WERI-Rb-1 (cell line): ENCODE measurements around the gene TRIM9.

Experiments
- DNase-seq: peaks from one replicate; pipeline ENCODE4 v3.0.0-alpha.2; 2020
- H3K27ac ChIP-seq: fragments of 250-450 bp; sonication (Bioruptor Pico); 2 replicates; pipeline ENCODE4 v1.5.1; 2020; ENCODE audit warnings: mild to moderate bottlenecking, moderate library complexity
- H3K27me3 ChIP-seq: fragments of 250-450 bp; sonication (Bioruptor Pico); 2 replicates; pipeline ENCODE4 v1.5.1; 2021; ENCODE audit warnings: mild to moderate bottlenecking, low read depth, moderate library complexity; ENCODE audit not compliant: insufficient read depth, severe bottlenecking
- H3K36me3 ChIP-seq: fragments of 250-450 bp; sonication (Bioruptor Pico); 2 replicates; pipeline ENCODE4 v1.5.1; 2020; ENCODE audit warnings: mild to moderate bottlenecking, moderate library complexity
- H3K4me3 ChIP-seq: 2 replicates; pipeline ENCODE4 v1.5.1; 2011; ENCODE audit warnings: low read depth, mild to moderate bottlenecking, control low read depth, low read length
- H3K9me3 ChIP-seq: fragments of 250-450 bp; sonication (Bioruptor Pico); 2 replicates; pipeline ENCODE4 v1.5.1; 2021; ENCODE audit warnings: mild to moderate bottlenecking, moderate library complexity; ENCODE audit not compliant: severe bottlenecking
- TF ChIP-seq, protein P1 (sequence below): IDR thresholded peaks from 2 replicates; pipeline ENCODE4 v1.5.1; 2011; ENCODE audit warnings: low read depth, mild to moderate bottlenecking, control low read depth, inconsistent platforms, low read length

TRIM9 gene

DNA sequence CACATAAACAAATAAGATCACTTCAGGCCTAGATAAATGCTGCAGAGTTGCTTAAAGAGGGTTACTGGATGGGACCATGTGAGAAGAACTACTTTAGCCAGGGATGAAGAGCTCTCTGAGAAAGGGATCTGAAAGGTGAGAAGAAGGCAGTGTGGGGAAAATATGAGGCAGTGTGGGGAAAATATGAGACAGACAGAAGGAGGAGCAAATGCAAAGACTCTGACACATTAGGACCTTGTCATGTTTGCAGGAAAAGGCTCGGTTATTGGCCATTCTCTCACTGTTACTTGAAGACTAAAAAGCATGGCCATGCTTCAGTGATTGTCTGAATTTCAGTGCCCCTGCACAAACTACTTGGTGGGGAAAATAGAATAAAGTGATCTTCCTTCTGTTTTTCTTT is 22.7 kb upstream of the TRIM9 start:
- TF ChIP-seq, protein P1, sequence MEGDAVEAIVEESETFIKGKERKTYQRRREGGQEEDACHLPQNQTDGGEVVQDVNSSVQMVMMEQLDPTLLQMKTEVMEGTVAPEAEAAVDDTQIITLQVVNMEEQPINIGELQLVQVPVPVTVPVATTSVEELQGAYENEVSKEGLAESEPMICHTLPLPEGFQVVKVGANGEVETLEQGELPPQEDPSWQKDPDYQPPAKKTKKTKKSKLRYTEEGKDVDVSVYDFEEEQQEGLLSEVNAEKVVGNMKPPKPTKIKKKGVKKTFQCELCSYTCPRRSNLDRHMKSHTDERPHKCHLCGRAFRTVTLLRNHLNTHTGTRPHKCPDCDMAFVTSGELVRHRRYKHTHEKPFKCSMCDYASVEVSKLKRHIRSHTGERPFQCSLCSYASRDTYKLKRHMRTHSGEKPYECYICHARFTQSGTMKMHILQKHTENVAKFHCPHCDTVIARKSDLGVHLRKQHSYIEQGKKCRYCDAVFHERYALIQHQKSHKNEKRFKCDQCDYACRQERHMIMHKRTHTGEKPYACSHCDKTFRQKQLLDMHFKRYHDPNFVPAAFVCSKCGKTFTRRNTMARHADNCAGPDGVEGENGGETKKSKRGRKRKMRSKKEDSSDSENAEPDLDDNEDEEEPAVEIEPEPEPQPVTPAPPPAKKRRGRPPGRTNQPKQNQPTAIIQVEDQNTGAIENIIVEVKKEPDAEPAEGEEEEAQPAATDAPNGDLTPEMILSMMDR = no peak
- Histone ChIP-seq H3K9me3 (no peaks in the 10 kb centered on the region), H3K36me3 (no peaks in the 10 kb centered on the region), H3K27me3 (no peaks in the 10 kb centered on the region), H3K27ac (no peak overlapping the region), H3K4me3 (no peak overlapping the region)
- DNase-seq = no peak

DNA sequence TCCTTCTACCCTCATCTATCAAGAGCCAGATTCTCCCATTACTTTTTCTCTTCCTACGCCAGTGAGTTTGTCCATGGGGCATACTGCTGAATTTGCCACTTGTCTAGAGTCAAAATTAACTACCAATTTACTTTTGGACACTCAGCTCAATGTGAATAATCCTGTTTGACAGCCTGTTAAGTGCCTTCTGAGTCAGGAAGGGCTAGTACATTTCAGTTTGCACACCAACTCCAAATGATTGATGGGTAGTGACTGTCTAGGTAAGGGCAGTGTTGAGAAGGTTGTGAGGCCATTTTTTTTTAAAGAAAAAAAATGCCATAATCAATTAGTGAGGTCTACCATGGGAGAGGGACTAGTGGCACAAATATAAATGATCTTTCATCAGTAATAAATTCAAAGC is 21.8 kb upstream of the TRIM9 start:
- Histone ChIP-seq H3K9me3 (no peaks in the 10 kb centered on the region), H3K27me3 (no peaks in the 10 kb centered on the region), H3K4me3 (no peak overlapping the region), H3K36me3 (no peaks in the 10 kb centered on the region), H3K27ac (no peak overlapping the region)
- TF ChIP-seq, protein P1 = no peak
- DNase-seq = no peak

DNA sequence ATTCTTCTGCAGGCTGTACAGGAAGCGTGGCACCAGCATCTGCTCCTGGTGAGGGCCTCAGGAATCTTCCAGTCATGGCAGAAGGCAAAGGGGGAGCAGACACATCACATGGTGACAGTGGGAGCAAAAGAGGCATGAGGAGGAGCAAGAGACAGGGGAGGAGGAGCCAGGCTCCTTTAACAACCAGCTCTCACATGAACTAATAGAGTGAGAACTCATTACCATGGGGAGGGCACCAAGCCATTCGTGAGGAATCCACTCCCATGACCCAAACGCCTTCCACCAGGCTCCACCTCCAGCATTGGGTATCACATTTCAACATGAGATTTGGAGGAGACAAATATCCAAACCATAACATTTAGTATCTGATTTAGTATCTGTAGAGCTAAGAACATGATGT is 14.7 kb upstream of the TRIM9 start:
- no peak overlapping the region for H3K27ac ChIP-seq
- TF ChIP-seq, protein P1 = no peak
- no peak for DNase-seq
- H3K9me3 ChIP-seq = no peaks in the 10 kb centered on the region
- no peak overlapping the region for H3K4me3 ChIP-seq
- H3K36me3 ChIP-seq = no peaks in the 10 kb centered on the region
- no peaks in the 10 kb centered on the region for H3K27me3 ChIP-seq

GRCh38 chr14:51107801-51108200 is 12.9 kb upstream of the TRIM9 start:
- no peaks in the 10 kb centered on the region for H3K9me3 ChIP-seq
- H3K27me3 ChIP-seq = no peaks in the 10 kb centered on the region
- no peak for DNase-seq
- TF ChIP-seq, protein P1 = no peak
- no peak overlapping the region for H3K27ac ChIP-seq
- H3K4me3 ChIP-seq = no peak overlapping the region
- no peaks in the 10 kb centered on the region for H3K36me3 ChIP-seq

GRCh38 chr14:51104467-51104866 is 9.6 kb upstream of the TRIM9 start:
- no peak for DNase-seq
- H3K27ac ChIP-seq = no peak overlapping the region
- H3K27me3 ChIP-seq = no peaks in the 10 kb centered on the region
- H3K9me3 ChIP-seq = no peaks in the 10 kb centered on the region
- no peak overlapping the region for H3K4me3 ChIP-seq
- TF ChIP-seq, protein P1 = no peak
- H3K36me3 ChIP-seq = no peaks in the 10 kb centered on the region

- DNase-seq = no peak
- no peak overlapping the region for H3K4me3 ChIP-seq
- no peaks in the 10 kb centered on the region for H3K9me3 ChIP-seq
- no peak overlapping the region for H3K27ac ChIP-seq
- no peaks in the 10 kb centered on the region for H3K27me3 ChIP-seq
- TF ChIP-seq, protein P1 = no peak
- H3K36me3 ChIP-seq = 0 out of 2 replicates have a peak, but pooled peaks cover 4% of the 10 kb centered on the region
Observed at GRCh38 chr14:51097287-51097686, 2.4 kb upstream of the TRIM9 start.
